IPS-NIHi7 (cell line): ENCODE results near the gene AFTPH.

Experiments used
- DNase-seq: peaks from one replicate; pipeline ENCODE4 v3.0.0; 2012; ENCODE audit warnings: mixed read lengths; ENCODE audit errors: extremely low spot score

AFTPH gene

DNA sequence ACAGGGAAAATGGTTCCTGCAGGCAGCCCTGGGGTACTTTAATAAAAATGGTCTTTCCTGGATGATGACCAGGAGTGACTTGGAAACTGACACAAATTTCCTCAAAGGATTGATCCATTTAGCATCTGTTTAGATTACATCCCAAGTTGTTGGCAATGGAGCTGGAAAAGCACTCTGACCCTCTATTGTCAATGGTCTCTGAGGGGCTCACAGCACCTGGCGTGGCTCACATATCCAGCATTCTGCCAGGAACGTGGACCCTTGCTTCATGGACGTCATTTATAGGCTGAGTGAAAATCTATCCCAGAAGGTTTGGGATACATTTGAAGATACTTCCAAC, 85.8 kb downstream of the AFTPH start:
- no peak for DNase-seq

GRCh38 chr2:64610316-64610855, 86.3 kb downstream of the AFTPH start:
- DNase-seq = no peak

DNA sequence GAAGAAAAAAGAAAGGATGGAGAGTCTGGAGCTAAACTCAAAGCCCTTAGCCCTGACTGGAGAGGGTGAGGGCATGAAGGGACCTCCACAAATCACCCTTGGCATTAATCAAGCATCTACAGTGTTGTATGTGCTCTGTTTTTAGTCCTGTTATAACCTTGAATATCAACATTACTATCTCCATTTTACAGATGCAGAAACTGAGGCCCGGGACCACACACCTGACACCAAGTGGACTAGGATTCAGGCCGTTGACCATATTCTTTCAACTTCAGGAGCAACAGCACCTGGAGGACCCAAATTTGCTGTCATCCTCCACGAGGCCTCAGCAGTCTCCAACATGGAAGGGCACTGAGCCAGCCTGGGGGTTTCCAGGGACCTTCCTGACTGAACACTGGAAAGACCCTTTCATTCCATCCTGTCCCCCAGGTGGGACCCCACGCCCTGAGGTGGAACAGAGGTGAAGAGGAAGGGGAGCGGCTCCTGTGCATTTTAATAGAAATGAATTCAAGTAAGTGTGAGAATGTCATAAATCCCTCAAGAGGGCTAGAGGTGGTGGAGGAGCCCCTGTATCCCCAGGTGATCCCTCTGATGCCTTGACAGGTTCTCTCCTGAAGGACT, 88.6 kb downstream of the AFTPH start:
- DNase-seq = no peak

GRCh38 chr2:64613276-64613675, 89.1 kb downstream of the AFTPH start:
- DNase-seq = no peak

DNA sequence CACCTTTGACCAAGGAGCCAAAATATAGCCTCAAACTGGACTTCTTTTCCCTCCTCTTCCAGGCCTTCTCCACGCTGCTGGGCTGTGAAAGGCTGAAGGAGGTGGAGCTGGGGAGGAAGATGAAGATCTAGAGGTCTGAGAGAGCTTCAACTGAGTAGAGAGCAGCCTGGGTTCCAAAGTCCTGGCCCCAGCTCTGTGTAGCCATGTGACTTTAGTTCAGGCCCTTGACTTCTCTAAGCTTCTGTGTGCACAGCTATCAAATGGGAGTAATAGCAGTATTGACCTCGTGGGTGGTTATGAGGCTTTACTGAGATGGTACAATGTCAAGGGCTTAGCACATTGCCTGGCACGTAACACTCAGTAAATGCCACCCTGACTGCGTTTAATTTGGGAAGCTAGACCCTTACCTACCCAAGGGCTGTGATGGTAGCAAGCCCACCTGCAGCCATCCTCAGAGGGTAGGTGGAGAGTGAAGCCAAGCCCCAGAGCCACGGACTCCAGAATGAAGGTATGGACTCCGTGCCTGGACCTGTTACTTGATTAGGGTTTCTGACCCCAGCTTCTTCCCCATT, 91.2 kb downstream of the AFTPH start:
- DNase-seq = no peak

GRCh38 chr2:64615844-64616536, 91.9 kb downstream of the AFTPH start:
- no peak for DNase-seq

DNA sequence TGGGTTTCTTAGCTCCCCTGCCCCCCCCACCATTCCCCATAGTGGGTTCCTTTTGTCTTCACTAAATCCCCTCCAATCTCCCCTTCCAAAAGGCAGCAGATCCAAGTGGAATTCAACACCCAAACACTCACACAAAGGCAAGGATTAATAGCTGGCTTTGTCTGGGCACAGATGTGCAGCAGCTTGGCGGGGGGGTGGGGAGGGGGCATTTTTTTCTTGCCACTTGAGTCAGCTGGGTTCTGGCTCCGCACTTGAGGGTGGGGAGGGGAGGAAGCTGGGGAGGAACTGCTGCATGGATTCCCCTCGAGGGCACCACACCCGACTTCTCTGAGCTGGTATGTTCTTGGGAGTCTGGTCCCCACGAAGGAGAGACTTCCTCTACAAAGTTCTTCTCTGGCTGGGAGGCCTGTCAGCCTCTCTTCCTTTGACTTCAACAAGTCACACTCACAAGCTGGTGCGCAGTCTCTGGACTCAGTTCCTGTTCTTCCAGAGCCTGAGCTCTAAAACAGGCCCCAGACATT, 93.6 kb downstream of the AFTPH start:
- DNase-seq = no peak

DNA sequence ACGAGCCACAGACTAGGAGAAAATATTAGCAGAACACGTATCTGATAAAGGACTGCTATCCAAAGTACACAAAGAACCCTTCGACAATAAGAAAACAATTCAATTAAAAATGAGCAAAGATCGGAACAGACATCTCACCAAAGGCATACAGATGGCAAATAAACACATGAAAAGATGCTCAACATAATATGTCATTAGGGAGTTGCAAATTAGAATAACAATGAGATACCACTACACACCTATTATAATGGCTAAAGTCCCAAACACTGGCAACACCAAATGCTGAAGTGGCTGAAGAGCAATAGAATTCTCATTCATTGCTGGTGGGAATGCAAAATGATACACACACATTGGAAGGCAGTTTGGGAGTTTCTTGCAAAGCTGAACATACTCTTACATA, 96.5 kb downstream of the AFTPH start:
- DNase-seq = no peak

DNA sequence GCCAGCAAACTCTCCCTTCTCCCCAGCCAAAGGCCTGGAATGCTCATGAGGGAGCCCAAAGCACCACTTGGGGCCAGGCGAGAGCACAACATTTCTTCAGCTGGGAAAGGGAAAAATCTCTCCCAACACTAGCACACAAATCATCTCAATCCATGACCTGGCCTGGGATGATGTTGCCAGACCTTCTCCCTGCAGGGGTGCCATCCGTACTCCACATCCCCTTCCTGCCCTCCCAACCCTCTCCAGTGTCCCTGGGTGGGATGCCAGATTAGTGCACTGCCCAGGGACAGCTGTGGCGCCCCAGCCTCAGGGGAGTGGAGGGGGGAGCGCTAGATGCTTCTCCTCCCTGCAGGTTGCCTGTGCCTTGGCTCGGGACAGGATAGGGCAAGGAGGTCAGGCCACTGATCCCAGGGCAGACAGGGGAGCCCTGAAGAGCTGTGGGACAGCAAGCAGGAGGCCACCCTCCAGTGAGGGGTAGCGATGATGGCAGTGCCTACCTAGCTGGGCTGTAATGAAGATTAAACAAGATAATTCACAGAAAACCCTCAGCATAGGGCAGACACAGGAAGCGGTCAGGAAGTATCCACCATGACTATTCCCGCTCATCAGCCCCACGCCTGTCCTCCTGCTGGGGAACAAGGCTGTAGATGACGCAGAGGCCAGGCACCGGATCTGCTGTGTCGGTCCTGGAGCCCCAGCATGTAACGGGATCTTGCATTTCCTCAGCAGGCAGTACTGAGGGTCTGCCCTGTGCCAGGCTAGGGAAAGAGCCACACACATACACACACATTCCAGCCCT, 98.5 kb downstream of the AFTPH start:
- DNase-seq = peak; percentile 55

GRCh38 chr2:64623242-64623850, 99.2 kb downstream of the AFTPH start:
- DNase-seq = no peak

GRCh38 chr2:64624108-64624610, 100.0 kb downstream of the AFTPH start:
- DNase-seq = no peak

DNA sequence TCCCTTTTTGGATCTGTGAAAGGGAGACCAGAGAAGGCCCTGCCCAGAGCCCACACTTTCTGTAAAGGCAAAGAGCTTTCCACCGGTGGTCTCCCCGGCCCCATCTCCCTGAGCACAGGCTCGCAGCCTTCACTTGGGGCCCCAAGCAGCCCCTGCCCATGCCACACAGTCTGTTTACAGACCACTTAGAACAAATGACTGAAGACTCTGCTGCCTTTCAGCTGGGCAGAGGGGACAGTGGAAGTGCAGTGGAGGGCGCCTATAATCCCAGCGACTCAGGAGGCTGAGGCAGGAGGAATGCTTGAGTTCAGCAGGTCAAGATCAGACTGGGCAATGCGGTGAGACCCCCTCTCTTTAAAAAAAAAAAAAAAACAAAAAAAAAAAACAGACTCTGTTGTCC, 100.7 kb downstream of the AFTPH start:
- DNase-seq = no peak

DNA sequence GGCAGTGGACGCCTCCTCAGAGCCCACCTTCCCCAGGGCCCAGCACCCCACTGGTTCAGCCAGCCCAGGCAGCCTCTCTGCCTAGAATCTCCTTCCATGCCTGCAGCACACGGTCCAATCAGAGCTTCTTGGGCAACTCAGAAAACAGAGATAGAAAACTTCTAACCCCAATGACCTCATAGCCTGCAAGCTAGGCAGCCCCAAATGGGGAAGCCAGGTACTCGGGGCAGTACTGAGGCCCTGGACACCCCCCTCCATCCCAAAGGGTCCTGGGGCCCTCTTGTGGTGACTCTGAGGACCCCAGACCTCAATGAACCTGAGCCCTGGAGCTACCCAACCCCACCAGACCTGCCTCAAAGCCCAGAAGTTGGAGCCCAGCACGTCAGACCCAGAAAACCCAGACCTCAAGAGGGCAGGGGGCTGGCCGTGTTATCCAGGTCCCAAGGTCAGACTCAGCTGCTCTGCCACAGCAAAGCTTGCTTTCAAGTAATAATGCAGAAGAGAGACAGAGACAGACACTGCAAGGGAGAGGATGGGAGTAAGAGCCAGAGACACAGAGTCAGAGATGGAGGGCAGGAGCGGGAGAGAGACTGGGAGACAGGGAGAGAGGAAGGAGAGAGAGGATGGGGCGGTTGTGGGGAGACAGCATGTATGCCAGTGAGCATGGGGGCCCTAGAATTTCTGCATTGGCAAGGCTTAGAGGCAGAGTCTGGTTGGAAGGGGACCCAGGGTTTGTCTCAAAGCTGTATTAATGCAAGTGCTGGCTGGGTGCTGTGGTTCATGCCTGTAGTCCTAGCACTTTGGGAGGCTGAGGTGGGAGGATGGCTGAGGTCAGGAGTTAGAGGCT, 101.4 kb downstream of the AFTPH start:
- no peak for DNase-seq

GRCh38 chr2:64626146-64626809, 102.2 kb downstream of the AFTPH start:
- no peak for DNase-seq

DNA sequence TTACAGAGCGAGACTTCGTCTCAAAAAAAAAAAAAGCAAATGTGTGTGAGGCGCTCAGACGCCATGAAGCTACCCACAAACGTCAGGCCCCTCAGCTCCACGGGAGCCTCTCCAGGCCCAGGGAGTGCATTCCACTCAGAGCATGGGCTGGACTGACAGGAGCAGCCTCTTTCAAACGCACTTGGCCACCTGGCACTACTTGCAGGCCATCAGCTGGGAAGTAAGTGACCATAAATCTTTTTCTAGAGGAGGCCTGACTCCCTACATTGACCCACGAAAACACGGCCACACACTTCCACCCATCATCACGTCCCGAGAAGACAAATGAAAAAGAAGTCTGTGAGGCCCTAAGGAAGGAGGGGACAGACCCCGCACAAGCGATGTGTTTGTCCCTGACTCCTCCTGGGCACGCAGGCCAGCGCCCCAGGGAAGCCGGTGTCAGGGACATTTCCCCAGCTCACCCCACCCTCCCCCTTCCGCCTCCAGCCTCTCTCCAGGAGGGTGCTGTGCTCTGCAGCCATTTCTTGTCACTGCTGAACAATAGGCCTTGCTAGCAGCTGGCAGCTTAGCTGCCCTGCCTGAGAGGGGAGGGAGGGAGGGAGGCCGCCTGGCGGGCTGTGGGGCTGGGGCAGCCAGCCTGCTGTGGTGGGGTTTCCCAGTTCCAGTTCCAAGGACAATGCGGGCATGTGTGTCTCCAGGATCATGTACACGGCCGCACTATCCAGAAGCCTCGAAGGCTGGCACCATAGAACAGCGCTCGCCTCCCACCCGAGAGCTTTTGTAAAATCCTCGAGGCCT, 103.0 kb downstream of the AFTPH start:
- DNase-seq = no peak

- DNase-seq = no peak
Observed at GRCh38 chr2:64627860-64628841, 104.0 kb downstream of the AFTPH start.

DNA sequence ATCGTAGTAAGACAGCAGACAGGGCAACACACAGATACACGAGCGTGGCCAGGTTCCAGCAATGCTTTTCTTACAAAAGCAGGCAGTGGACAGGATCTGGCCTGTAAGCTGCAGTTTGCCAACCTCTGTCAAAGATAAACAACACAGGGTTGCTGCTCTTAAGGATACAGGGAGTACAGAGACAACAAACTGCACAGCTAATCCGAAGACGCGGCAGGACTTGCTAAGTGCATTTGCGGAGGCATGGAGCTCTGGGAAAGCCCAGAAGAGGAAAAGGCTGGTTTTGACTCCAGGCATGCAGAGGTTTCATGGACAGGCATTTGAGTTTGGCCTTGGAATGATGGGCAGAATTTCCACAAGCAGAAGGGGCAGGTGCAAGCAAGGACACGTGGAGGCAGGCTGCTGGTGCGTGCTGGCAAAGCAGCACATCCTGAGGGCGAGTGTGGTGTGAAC, 105.2 kb downstream of the AFTPH start:
- DNase-seq = no peak

- no peak for DNase-seq
Observed at GRCh38 chr2:64629875-64630274, 105.7 kb downstream of the AFTPH start.
